H9 (cell line): ENCODE results near the gene SCAF8. TPM values are rescaled to one million over a fixed set of nuclear protein-coding genes. Genes with fewer than 3 reads are reported as not detected.

Experiments used
- DNase-seq: peaks from one replicate; pipeline ENCODE4 v3.0.0-alpha.2; 2017
- H2AFZ ChIP-seq: one replicate; pipeline ENCODE4 v1.6.1; 2013; ENCODE audit warnings: mild to moderate bottlenecking, low read length, control low read depth, moderate library complexity
- H2AK5ac ChIP-seq: 2 replicates; pipeline ENCODE4 v1.6.1; 2013; ENCODE audit warnings: low read length, control low read depth, mixed read lengths; ENCODE audit not compliant: insufficient read length
- H2BK120ac ChIP-seq: one replicate; pipeline ENCODE4 v1.6.1; 2013; ENCODE audit warnings: low read depth, mild to moderate bottlenecking, low read length, control low read depth, inconsistent platforms; ENCODE audit not compliant: poor library complexity, severe bottlenecking
- H2BK12ac ChIP-seq: 2 replicates; pipeline ENCODE4 v1.6.1; 2013; ENCODE audit warnings: low read length, control low read depth, mixed read lengths, low read depth; ENCODE audit not compliant: insufficient read length
- H2BK15ac ChIP-seq: 2 replicates; pipeline ENCODE4 v1.6.1; 2013; ENCODE audit warnings: low read depth, low read length, control low read depth
- H2BK20ac ChIP-seq: one replicate; pipeline ENCODE4 v1.6.1; 2013; ENCODE audit warnings: low read depth, mild to moderate bottlenecking, low read length, control low read depth, inconsistent platforms; ENCODE audit not compliant: poor library complexity, severe bottlenecking
- H2BK5ac ChIP-seq: 2 replicates; pipeline ENCODE4 v1.6.1; 2013; ENCODE audit warnings: low read length, control low read depth, mixed read lengths; ENCODE audit not compliant: insufficient read length
- H3K14ac ChIP-seq: 2 replicates; pipeline ENCODE4 v1.6.1; 2013; ENCODE audit warnings: low read length, control low read depth; ENCODE audit not compliant: insufficient read depth
- H3K18ac ChIP-seq: 2 replicates; pipeline ENCODE4 v1.6.1; 2013; ENCODE audit warnings: low read depth, mild to moderate bottlenecking, mixed read lengths, low read length, control low read depth; ENCODE audit not compliant: insufficient read length
- H3K23ac ChIP-seq: 2 replicates; pipeline ENCODE4 v1.6.1; 2013; ENCODE audit warnings: low read length, control low read depth, mixed read lengths, low read depth; ENCODE audit not compliant: insufficient read length
- H3K23me2 ChIP-seq: 2 replicates; pipeline ENCODE4 v1.6.1; 2013; ENCODE audit warnings: low read depth, mild to moderate bottlenecking, mixed read lengths, low read length, control low read depth; ENCODE audit not compliant: insufficient read length, poor library complexity, severe bottlenecking
- H3K27ac ChIP-seq: 2 replicates; pipeline ENCODE4 v1.5.1; 2013; ENCODE audit warnings: low read length, control low read depth, mixed read lengths, low read depth; ENCODE audit not compliant: insufficient read length
- H3K27me3 ChIP-seq: 2 replicates; pipeline ENCODE4 v1.6.1; 2013; ENCODE audit warnings: low read length, control low read depth, inconsistent platforms; ENCODE audit not compliant: insufficient read depth
- H3K4ac ChIP-seq: 2 replicates; pipeline ENCODE4 v1.6.1; 2013; ENCODE audit warnings: low read depth, mild to moderate bottlenecking, control low read depth, inconsistent platforms, low read length, moderate library complexity
- H3K4me1 ChIP-seq: 2 replicates; pipeline ENCODE4 v1.6.1; 2013; ENCODE audit warnings: low read length, control low read depth, inconsistent platforms; ENCODE audit not compliant: insufficient read depth
- H3K4me2 ChIP-seq: 2 replicates; pipeline ENCODE4 v1.6.1; 2013; ENCODE audit warnings: low read length, control low read depth, mixed read lengths; ENCODE audit not compliant: insufficient read length, insufficient read depth
- H3K56ac ChIP-seq: 2 replicates; pipeline ENCODE4 v1.6.1; 2013; ENCODE audit warnings: low read depth, mild to moderate bottlenecking, mixed read lengths, low read length, control low read depth; ENCODE audit not compliant: insufficient read length
- H3K79me1 ChIP-seq: 2 replicates; pipeline ENCODE4 v1.6.1; 2013; ENCODE audit warnings: low read depth, mild to moderate bottlenecking, moderate library complexity, low read length, control low read depth, inconsistent platforms; ENCODE audit not compliant: insufficient read depth, poor library complexity, severe bottlenecking
- H3K79me2 ChIP-seq: 2 replicates; pipeline ENCODE4 v1.6.1; 2013; ENCODE audit warnings: low read length, control low read depth, inconsistent platforms; ENCODE audit not compliant: insufficient read depth
- H3K9ac ChIP-seq: 2 replicates; pipeline ENCODE4 v1.6.1; 2013; ENCODE audit warnings: low read length, control low read depth, mixed read lengths; ENCODE audit not compliant: insufficient read length; ENCODE audit errors: extremely low read depth
- H3K9me3 ChIP-seq: one replicate; pipeline ENCODE4 v1.6.1; 2013; ENCODE audit warnings: low read depth, low read length, inconsistent platforms; ENCODE audit not compliant: control insufficient read depth
- H3T11ph ChIP-seq: one replicate; pipeline ENCODE4 v1.6.1; 2013; ENCODE audit warnings: mild to moderate bottlenecking, low read length, control low read depth, inconsistent platforms
- H4K20me1 ChIP-seq: one replicate; pipeline ENCODE4 v1.6.1; 2013; ENCODE audit not compliant: control insufficient read depth, insufficient read length, insufficient read depth
- H4K5ac ChIP-seq: 2 replicates; pipeline ENCODE4 v1.6.1; 2013; ENCODE audit warnings: low read depth, mild to moderate bottlenecking, mixed read lengths, low read length, control low read depth; ENCODE audit not compliant: insufficient read length
- H4K8ac ChIP-seq: replicated peaks from 2 replicates; pipeline ENCODE4 v1.6.1; 2013; ENCODE audit warnings: low read length, control low read depth, mixed read lengths, low read depth; ENCODE audit not compliant: insufficient read length
- H4K91ac ChIP-seq: 2 replicates; pipeline ENCODE4 v1.6.1; 2013; ENCODE audit warnings: low read depth, mild to moderate bottlenecking, moderate library complexity, mixed read lengths, low read length, control low read depth; ENCODE audit not compliant: insufficient read length
- H3K27ac Mint-ChIP-seq, 3 experiments: 2 replicates in 2 of 3; 3 replicates in 1 of 3; pipeline ENCODE4 v1.8.0; 2020 to 2021; ENCODE audit warnings: mixed read lengths in 3 of 3, mild to moderate bottlenecking in 1 of 3, moderate library complexity in 1 of 3
- H3K27me3 Mint-ChIP-seq: 2 replicates; pipeline ENCODE4 v1.8.0; 2021; ENCODE audit warnings: low read depth, mild to moderate bottlenecking, moderate library complexity, mixed read lengths
- H3K36me3 Mint-ChIP-seq, 3 experiments: 2 replicates in 2 of 3; 3 replicates in 1 of 3; pipeline ENCODE4 v1.8.0; 2020 to 2021; ENCODE audit warnings: low read depth in 3 of 3, mixed read lengths in 3 of 3; ENCODE audit not compliant: insufficient read depth in 1 of 3
- H3K4me1 Mint-ChIP-seq, 2 experiments: 2 replicates each; pipeline ENCODE4 v1.8.0; 2020; ENCODE audit warnings: mixed read lengths in 2 of 2
- H3K4me3 Mint-ChIP-seq, 2 experiments: 2 replicates in 1 of 2; 3 replicates in 1 of 2; pipeline ENCODE4 v1.8.0; 2020 to 2021; ENCODE audit warnings: mild to moderate bottlenecking in 2 of 2, mixed read lengths in 2 of 2, moderate library complexity in 1 of 2
- H3K9me3 Mint-ChIP-seq, 2 experiments: 2 replicates in 1 of 2; 3 replicates in 1 of 2; pipeline ENCODE4 v1.8.0; 2020; ENCODE audit warnings: mild to moderate bottlenecking in 2 of 2, mixed read lengths in 2 of 2, moderate library complexity in 1 of 2
- WGBS: extraction: QIAGEN DNeasy Blood & Tissue Kit; methylation state at CpG from one replicate; pipeline ENCODE4 v1.1.7; 2013; ENCODE audit warnings: missing lambda C conversion rate, low lambda C conversion rate, mixed read lengths; ENCODE audit not compliant: insufficient read length; ENCODE audit errors: extremely low coverage; 5-methylcytosine and 5-hydroxymethylcytosine counted together
- total RNA-seq: library from RNA; stranded (reverse); gene quantifications from 2 replicates; pipeline ENCODE4 v1.2.1, GENCODE V29; 2021
- TF ChIP-seq, protein P1 (sequence below): fragments of 200-600 bp; sonication (generic); conservative IDR thresholded peaks from 3 replicates; pipeline ENCODE4 v1.8.0; 2021; ENCODE audit warnings: antibody characterized with exemption, mild to moderate bottlenecking

Gene SCAF8
- total RNA-seq, 1 experiment from 2014 or later, result 78.5 TPM

DNA sequence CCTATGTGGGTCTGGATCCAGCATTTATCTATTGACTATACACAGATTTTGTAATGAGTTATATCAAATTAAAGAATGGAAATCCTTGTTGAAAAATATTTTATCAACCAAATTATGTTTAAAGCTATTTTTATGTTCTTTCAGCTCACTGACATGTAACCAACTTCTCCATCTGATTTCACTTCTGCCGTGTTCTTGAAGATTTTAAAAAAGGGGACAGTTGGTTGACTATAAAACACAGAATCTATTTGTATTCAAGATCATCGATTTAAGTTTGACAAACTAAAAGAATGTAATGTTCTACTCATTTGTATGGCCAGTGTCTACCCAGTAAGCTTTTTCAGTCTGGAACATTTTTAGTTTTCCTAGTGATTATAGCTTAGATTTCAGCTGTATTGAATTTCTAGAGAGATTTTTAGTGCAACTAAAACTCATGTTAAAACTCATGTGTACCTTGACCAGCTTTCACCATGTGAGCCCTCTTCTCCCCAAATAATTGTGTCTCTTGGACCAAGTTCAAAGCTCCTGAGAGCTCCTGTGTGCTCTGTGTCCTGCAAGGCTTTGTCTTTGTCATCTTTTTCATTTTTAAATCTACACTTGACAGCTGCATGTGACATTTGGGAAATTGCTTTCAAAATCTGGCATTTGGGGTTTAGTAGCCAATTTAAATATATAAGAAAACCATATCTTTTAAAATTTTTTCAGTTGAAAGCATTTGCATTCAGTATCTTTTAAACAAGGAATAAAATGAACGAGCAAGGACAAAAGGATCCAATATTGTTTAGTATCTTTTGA is 143.5 kb downstream of the SCAF8 start:
- H2AFZ ChIP-seq, result no peak overlapping the region
- H4K5ac ChIP-seq, result no peak overlapping the region
- H3K79me2 ChIP-seq, result no peaks in the 10 kb centered on the region
- no peak for DNase-seq
- Mint-ChIP-seq H3K27me3 (no peaks in the 10 kb centered on the region), H3K27ac (no peak overlapping the region; a peak in 2 of 7 replicates), H3K9me3 (no peaks in the 10 kb centered on the region), H3K36me3 (peaks cover 0 to 3% (median 0%) of the 10 kb centered on the region in 3 experiments; a peak in 1 of 7 replicates), H3K4me1 (peaks cover 32 to 49% of the 10 kb centered on the region in 2 experiments), H3K4me3 (no peak overlapping the region)
- no peak overlapping the region for H2BK120ac ChIP-seq
- no peaks in the 10 kb centered on the region for H3K9me3 ChIP-seq
- no peak overlapping the region for H2BK5ac ChIP-seq
- no peak overlapping the region for H4K8ac ChIP-seq
- H3K4me2 ChIP-seq, result no peak overlapping the region
- no peak overlapping the region for H2BK12ac ChIP-seq
- H3K23me2 ChIP-seq, result no peaks in the 10 kb centered on the region
- H3K79me1 ChIP-seq, result no peaks in the 10 kb centered on the region
- no peak overlapping the region for H3K9ac ChIP-seq
- H3K14ac ChIP-seq, result no peak overlapping the region
- no peaks in the 10 kb centered on the region for H3K27me3 ChIP-seq
- H3K18ac ChIP-seq, result no peak overlapping the region
- H2BK20ac ChIP-seq, result no peak overlapping the region
- H2BK15ac ChIP-seq, result no peak overlapping the region
- H3T11ph ChIP-seq, result no peak overlapping the region
- H4K91ac ChIP-seq, result no peak overlapping the region
- no peak overlapping the region for H2AK5ac ChIP-seq
- no CpG with 5 or more reads among the region's 3 CpGs for WGBS
- no peak overlapping the region for H3K4ac ChIP-seq
- TF ChIP-seq, protein P1, sequence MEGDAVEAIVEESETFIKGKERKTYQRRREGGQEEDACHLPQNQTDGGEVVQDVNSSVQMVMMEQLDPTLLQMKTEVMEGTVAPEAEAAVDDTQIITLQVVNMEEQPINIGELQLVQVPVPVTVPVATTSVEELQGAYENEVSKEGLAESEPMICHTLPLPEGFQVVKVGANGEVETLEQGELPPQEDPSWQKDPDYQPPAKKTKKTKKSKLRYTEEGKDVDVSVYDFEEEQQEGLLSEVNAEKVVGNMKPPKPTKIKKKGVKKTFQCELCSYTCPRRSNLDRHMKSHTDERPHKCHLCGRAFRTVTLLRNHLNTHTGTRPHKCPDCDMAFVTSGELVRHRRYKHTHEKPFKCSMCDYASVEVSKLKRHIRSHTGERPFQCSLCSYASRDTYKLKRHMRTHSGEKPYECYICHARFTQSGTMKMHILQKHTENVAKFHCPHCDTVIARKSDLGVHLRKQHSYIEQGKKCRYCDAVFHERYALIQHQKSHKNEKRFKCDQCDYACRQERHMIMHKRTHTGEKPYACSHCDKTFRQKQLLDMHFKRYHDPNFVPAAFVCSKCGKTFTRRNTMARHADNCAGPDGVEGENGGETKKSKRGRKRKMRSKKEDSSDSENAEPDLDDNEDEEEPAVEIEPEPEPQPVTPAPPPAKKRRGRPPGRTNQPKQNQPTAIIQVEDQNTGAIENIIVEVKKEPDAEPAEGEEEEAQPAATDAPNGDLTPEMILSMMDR, result no peak
- H3K27ac ChIP-seq, result no peak overlapping the region
- H3K4me1 ChIP-seq, result peaks cover 12% of the 10 kb centered on the region; the same call in 1 of the 2 replicates
- no peak overlapping the region for H3K56ac ChIP-seq
- no peaks in the 10 kb centered on the region for H4K20me1 ChIP-seq
- no peak overlapping the region for H3K23ac ChIP-seq
